ENCODE measurements around the gene DMD. TPM values are rescaled to one million over a fixed set of nuclear protein-coding genes. Genes with fewer than 3 reads are reported as not detected.

Gene DMD
- total RNA-seq, 6 experiments from 2014 or later = 18.7 to 43.4 (median 32.9) TPM

DNA sequence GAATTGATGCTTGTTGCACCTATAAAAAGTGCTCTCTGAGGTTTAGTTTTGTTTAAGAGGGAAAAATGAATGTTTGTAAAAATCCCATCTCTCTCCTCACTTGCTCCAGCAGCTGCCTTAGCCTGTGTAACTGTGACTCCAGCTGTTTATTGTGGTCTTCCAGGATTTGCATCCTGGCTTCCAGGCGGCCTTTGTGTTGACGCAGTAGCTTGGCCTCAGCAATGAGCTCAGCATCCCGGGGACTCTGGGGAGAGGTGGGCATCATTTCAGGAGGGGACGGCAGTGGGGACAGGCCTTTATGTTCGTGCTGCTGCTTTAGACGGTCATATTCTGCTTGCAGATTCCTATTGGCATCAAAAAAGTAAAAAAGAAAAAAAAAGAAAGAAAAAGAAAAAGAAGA is 2064.2 kb downstream of the DMD start:
- peaks cover 0 to 36% (median 10%) of the 10 kb centered on the region in 4 donors for H3K36me3 ChIP-seq
- no peak for DNase-seq
- no peaks in the 10 kb centered on the region for H3K27me3 ChIP-seq
- no peak overlapping the region for H3K27ac ChIP-seq
- no peak overlapping the region for H3K4me3 ChIP-seq
- no peak for ATAC-seq
- 65% methylated on average over 6 of the region's 6 CpGs for WGBS (ENCODE audit: insufficient coverage, low coverage, low lambda C conversion rate, missing lambda C conversion rate)
- no peaks in the 10 kb centered on the region for H3K9me3 ChIP-seq
- H3K4me1 ChIP-seq = no peaks in the 10 kb centered on the region
- intact Hi-C loops (cut with DNase I) = no loop called here
- no peak for TF ChIP-seq POLR2A (IDR thresholded peaks at IDR 0.05)
- TF ChIP-seq, protein P1, sequence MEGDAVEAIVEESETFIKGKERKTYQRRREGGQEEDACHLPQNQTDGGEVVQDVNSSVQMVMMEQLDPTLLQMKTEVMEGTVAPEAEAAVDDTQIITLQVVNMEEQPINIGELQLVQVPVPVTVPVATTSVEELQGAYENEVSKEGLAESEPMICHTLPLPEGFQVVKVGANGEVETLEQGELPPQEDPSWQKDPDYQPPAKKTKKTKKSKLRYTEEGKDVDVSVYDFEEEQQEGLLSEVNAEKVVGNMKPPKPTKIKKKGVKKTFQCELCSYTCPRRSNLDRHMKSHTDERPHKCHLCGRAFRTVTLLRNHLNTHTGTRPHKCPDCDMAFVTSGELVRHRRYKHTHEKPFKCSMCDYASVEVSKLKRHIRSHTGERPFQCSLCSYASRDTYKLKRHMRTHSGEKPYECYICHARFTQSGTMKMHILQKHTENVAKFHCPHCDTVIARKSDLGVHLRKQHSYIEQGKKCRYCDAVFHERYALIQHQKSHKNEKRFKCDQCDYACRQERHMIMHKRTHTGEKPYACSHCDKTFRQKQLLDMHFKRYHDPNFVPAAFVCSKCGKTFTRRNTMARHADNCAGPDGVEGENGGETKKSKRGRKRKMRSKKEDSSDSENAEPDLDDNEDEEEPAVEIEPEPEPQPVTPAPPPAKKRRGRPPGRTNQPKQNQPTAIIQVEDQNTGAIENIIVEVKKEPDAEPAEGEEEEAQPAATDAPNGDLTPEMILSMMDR (IDR thresholded peaks at IDR 0.05) = no peak

DNA sequence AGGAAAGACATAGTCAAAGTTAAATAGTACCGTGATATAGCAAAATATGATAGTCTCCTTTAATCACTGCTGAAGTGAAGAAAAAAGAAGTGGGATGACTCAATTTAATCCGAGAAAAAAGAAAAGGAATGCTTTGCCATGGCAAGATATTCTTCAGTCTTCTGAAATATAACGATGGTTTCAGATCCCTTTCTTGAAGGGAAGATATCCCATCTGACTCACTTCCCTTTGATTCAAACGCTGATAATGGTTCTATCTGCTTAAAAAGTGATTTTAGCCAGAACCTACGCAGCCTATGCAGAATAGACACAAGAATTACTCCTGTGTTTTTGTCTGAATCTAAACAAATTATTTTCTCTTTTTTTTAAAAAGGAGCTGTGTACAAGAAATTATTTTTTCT is 2071.4 kb downstream of the DMD start:
- no peak for ATAC-seq
- H3K4me3 ChIP-seq = no peak overlapping the region
- intact Hi-C loops (cut with DNase I) = no loop called here
- TF ChIP-seq, protein P1 (IDR thresholded peaks at IDR 0.05) = no peak
- no peak for TF ChIP-seq POLR2A (IDR thresholded peaks at IDR 0.05)
- no peaks in the 10 kb centered on the region for H3K9me3 ChIP-seq
- no peak overlapping the region for H3K27ac ChIP-seq
- H3K27me3 ChIP-seq = no peaks in the 10 kb centered on the region
- WGBS (ENCODE audit: insufficient coverage, low coverage, low lambda C conversion rate, missing lambda C conversion rate) = 59% methylated on average over 5 of the region's 5 CpGs
- no peak for DNase-seq
- no peaks in the 10 kb centered on the region for H3K4me1 ChIP-seq
- peaks cover 0 to 6% (median 2%) of the 10 kb centered on the region in 4 donors for H3K36me3 ChIP-seq

DNA sequence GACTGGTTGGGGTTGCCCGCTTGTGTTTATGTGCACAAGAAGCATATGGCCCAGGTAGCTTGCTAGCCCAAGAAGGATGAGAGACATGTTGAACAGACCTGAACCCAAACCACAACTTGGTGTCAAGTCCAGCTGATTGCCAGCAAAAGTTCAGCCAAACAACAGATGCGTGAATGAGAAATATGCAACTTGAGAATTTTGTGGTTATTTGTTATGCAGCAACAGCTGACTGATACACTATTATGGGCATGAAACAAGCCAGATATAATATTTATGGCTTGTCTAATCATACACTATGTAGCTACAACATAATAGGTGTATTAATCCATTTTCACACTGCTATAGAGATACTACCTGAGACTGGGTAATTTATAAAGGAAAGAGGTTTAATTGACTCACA is 2073.2 kb downstream of the DMD start:
- no peak for TF ChIP-seq POLR2A (IDR thresholded peaks at IDR 0.05)
- TF ChIP-seq, protein P1 (IDR thresholded peaks at IDR 0.05) = no peak
- DNase-seq (no peak), ATAC-seq (no peak)
- Histone ChIP-seq H3K4me1 (no peaks in the 10 kb centered on the region), H3K27me3 (no peaks in the 10 kb centered on the region), H3K9me3 (no peaks in the 10 kb centered on the region), H3K27ac (no peak overlapping the region), H3K4me3 (no peak overlapping the region), H3K36me3 (peaks cover 0 to 8% (median 2%) of the 10 kb centered on the region in 4 donors)
- WGBS (ENCODE audit: insufficient coverage, low coverage, low lambda C conversion rate, missing lambda C conversion rate) = 100% methylated on average over 1 of the region's 2 CpGs
- intact Hi-C loops (cut with DNase I) = no loop called here

DNA sequence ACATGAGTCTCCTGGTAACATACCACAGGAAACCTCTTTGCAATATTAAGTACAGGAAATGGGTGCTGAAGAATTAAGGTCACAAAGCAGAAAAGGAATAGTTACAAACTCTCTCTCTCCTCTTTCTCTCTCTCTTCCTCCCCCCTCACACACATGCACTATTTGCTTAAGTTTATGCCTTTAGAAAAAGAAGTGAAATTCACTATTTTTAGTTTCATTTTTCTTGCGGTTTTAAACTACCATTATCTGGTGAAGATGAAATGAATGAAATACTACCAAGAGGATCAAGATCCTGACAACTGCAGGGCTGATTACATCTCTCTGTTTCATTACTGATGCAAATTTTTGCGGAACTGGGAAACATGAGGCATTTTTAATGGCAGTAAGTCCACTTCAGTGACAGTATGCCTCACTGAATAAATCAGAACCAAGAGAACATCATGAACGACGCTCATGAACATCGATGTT is 2075.2 kb downstream of the DMD start:
- DNase-seq = no peak
- 50% methylated on average over 5 of the region's 5 CpGs for WGBS (ENCODE audit: insufficient coverage, low coverage, low lambda C conversion rate, missing lambda C conversion rate)

More for the DNA sequence above, 2075.2 kb downstream of the DMD start:
- Histone ChIP-seq H3K9me3 (no peaks in the 10 kb centered on the region), H3K4me1 (no peaks in the 10 kb centered on the region), H3K27me3 (no peaks in the 10 kb centered on the region), H3K4me3 (no peak overlapping the region), H3K27ac (no peak overlapping the region), H3K36me3 (peaks cover 0 to 23% (median 2%) of the 10 kb centered on the region in 4 donors)
- no peak for ATAC-seq
- TF ChIP-seq, protein P1 (IDR thresholded peaks at IDR 0.05) = no peak
- no peak for TF ChIP-seq POLR2A (IDR thresholded peaks at IDR 0.05)
- intact Hi-C loops (cut with DNase I) = no loop called here
